GM19023 (cell line): ENCODE data around the gene MVD.
"Not testable (repeated sequence)": the region's sequence is repeated elsewhere in the genome, so short reads cannot be mapped to it uniquely, and the experiment has no call there.

Source experiments
- ATAC-seq: cut with Tn5 transposase; IDR thresholded peaks from one replicate; pipeline ENCODE4 v1.9.1; 2021; ENCODE audit warnings: mild to moderate bottlenecking, moderate library complexity; ENCODE audit not compliant: unreplicated experiment

The MVD gene

GRCh38 chr16:88685156-88686061 lies 22.5 kb upstream of the MVD start:
- ATAC-seq: no peak

GRCh38 chr16:88684569-88685155 lies 21.8 kb upstream of the MVD start:
- ATAC-seq: no peak

- ATAC-seq: peak; percentile 66
These were observed 19.0 kb upstream of the MVD start for GRCh38 chr16:88681709-88682451.

- no peak for ATAC-seq
These were observed 18.3 kb upstream of the MVD start for GRCh38 chr16:88681084-88681680.

GRCh38 chr16:88680554-88681083 lies 17.7 kb upstream of the MVD start:
- ATAC-seq: no peak

- ATAC-seq: no peak
These were observed 15.5 kb upstream of the MVD start for GRCh38 chr16:88678224-88678979.

GRCh38 chr16:88677721-88678120 lies 14.8 kb upstream of the MVD start:
- ATAC-seq: no peak

GRCh38 chr16:88676502-88677242 lies 13.8 kb upstream of the MVD start:
- ATAC-seq: no peak

- ATAC-seq: no peak
These were observed 11.0 kb upstream of the MVD start for GRCh38 chr16:88673716-88674379.

- no peak for ATAC-seq
These were observed 9.9 kb upstream of the MVD start for GRCh38 chr16:88672776-88673175.

- ATAC-seq: no peak
These were observed 8.9 kb upstream of the MVD start for GRCh38 chr16:88671806-88672205.

GRCh38 chr16:88669980-88670379 lies 7.1 kb upstream of the MVD start:
- no peak for ATAC-seq

GRCh38 chr16:88669493-88669892 lies 6.6 kb upstream of the MVD start:
- ATAC-seq: not testable (repeated sequence)

- no peak for ATAC-seq
These were observed 4.6 kb upstream of the MVD start for GRCh38 chr16:88667461-88667860.

GRCh38 chr16:88665570-88665969 lies 2.7 kb upstream of the MVD start:
- no peak for ATAC-seq

- no peak for ATAC-seq
These were observed 2.3 kb upstream of the MVD start for GRCh38 chr16:88665148-88665547.

GRCh38 chr16:88662222-88662842 lies 559 bp downstream of the MVD start:
- ATAC-seq: no peak

- ATAC-seq: no peak
These were observed 1.4 kb downstream of the MVD start for GRCh38 chr16:88661468-88661867.

- no peak for ATAC-seq
These were observed 3.7 kb downstream of the MVD start for GRCh38 chr16:88659160-88659559.
